ENCODE results near the gene C4orf50.

The C4orf50 gene

DNA sequence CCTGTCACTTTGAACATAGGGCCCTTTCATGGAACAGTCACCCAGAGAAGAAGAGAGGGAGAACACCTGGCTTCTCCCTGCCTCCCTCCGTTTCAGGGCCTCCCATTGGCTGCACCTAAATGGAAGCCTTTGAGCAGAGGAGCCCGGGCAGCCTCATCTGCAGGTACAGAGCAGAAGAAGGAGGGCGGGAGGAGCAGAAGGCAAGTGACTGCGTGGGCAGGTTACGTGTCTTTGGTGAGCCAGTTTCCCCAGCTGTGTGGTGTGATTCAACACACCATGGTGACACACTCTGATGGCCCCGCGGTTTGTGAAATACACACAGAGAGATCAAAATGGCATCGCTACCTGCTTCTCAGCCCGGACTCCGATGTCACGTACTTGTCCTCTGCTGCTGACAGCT lies 431 bp downstream of the C4orf50 start:
- H3K4me3 ChIP-seq (ENCODE audit: low read length) = no peak overlapping the region
- no peak for DNase-seq (ENCODE audit: low read depth)
- TF ChIP-seq, protein P1, sequence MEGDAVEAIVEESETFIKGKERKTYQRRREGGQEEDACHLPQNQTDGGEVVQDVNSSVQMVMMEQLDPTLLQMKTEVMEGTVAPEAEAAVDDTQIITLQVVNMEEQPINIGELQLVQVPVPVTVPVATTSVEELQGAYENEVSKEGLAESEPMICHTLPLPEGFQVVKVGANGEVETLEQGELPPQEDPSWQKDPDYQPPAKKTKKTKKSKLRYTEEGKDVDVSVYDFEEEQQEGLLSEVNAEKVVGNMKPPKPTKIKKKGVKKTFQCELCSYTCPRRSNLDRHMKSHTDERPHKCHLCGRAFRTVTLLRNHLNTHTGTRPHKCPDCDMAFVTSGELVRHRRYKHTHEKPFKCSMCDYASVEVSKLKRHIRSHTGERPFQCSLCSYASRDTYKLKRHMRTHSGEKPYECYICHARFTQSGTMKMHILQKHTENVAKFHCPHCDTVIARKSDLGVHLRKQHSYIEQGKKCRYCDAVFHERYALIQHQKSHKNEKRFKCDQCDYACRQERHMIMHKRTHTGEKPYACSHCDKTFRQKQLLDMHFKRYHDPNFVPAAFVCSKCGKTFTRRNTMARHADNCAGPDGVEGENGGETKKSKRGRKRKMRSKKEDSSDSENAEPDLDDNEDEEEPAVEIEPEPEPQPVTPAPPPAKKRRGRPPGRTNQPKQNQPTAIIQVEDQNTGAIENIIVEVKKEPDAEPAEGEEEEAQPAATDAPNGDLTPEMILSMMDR (conservative IDR thresholded peaks at IDR 0.05; ENCODE audit: low read depth, low read length) = no peak

DNA sequence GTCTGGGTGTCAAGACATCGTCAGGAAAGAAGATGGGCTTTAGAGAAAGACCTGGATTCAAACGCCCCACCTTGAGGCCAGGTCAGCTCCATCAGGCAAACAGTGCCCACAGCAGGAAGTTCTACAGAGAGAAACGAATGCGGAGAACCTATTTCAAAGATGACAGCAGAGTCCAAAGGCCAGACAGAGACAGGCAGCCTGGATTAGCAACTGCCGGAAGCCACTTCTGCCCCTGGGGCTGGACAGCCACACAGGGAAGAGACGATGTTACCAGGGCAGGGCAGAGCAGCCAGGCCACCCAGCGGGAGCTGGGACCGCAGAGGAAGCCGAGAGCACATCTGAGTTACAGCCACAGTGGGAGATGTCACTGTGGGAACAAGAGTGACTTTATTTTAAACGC lies 1.2 kb downstream of the C4orf50 start:
- TF ChIP-seq, protein P1 (conservative IDR thresholded peaks at IDR 0.05; ENCODE audit: low read depth, low read length) = no peak
- DNase-seq (ENCODE audit: low read depth) = no peak
- no peak overlapping the region for H3K4me3 ChIP-seq (ENCODE audit: low read length)

DNA sequence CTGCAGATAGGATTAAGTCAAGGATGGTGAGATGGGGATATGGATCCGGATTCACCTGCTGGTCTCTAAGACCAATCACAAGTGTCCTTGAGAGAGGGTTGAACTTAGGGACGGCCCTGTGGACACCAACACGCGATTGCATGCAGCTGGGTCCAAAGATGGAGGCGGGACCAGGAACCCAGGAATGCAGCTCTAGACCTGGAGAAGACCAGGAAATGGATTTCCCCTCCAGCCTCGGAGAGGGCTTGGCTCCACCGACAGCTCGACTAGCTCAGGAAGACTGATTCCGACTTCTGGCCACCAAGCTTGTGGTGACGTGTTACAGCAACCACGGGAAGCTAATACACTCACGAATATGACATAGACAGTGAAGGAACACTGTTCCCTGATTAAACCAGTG lies 4.7 kb downstream of the C4orf50 start:
- TF ChIP-seq, protein P1 (conservative IDR thresholded peaks at IDR 0.05; ENCODE audit: low read depth, low read length) = no peak
- no peak for DNase-seq (ENCODE audit: low read depth)
- no peak overlapping the region for H3K4me3 ChIP-seq (ENCODE audit: low read length)

DNA sequence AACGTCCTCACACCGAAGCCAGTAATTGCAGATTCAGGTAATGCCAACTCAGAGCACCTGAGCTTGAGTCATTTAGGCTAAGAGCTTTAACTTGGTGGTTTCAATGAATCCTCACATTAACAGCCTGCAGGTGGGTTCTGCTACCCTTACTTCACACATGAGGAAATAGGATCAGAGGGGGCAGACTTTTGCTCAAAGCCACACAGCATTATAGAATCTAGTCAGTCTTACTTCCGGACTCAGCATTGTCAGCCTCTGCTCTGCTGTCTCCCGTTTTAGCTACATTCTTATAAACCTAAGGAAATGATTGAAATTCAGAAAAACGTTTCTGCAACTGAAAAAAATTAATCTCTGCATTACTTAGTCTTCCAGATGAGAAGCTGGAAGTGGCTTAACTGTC lies 6.0 kb downstream of the C4orf50 start:
- TF ChIP-seq, protein P1 (conservative IDR thresholded peaks at IDR 0.05; ENCODE audit: low read depth, low read length) = no peak
- H3K4me3 ChIP-seq (ENCODE audit: low read length) = no peak overlapping the region
- DNase-seq (ENCODE audit: low read depth) = no peak

DNA sequence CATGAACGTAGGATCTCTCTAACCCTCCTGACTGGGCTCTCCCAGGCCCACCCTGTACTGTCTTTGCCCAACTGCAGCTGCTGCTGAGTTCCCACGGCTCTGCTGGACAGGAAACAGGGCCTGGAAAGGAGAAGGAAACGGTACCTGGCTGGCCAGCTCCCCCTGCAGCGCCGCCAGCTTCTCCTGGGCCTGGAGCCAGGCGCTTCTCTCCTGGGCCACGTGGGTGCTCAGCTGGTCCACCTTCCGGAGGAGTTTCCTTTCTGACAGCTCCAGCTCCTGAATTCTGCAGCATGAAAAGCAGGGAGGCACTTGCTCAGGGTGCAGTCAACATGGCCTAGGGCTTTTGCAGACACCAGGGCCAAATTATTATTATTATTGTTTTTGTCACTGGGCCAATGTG lies 6.5 kb downstream of the C4orf50 start:
- TF ChIP-seq, protein P1 (conservative IDR thresholded peaks at IDR 0.05; ENCODE audit: low read depth, low read length) = no peak
- no peak for DNase-seq (ENCODE audit: low read depth)

DNA sequence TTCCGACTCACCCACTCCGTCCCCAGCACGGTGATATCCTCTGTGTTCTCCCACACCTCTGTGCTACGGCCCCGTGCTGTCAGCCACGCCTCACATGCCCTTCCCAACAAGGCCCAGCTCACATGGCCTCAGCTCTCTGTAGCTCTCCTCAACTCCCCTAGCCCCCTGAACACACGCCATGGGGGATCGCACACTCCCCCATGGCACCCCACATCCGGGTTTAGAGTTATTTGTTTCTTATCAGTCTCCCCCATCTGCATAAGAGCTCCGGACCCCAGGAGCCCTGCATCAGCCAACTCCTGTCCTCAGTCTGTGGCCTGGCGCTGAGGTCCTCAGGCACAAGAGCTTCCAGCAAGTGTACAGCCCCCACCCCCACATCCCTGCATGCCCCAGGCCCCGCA lies 7.0 kb downstream of the C4orf50 start:
- no peak overlapping the region for H3K4me3 ChIP-seq (ENCODE audit: low read length)
- TF ChIP-seq, protein P1 (conservative IDR thresholded peaks at IDR 0.05; ENCODE audit: low read depth, low read length) = no peak
- no peak for DNase-seq (ENCODE audit: low read depth)

More for the DNA sequence above, 6.5 kb downstream of the C4orf50 start:
- H3K4me3 ChIP-seq (ENCODE audit: low read length) = no peak overlapping the region

DNA sequence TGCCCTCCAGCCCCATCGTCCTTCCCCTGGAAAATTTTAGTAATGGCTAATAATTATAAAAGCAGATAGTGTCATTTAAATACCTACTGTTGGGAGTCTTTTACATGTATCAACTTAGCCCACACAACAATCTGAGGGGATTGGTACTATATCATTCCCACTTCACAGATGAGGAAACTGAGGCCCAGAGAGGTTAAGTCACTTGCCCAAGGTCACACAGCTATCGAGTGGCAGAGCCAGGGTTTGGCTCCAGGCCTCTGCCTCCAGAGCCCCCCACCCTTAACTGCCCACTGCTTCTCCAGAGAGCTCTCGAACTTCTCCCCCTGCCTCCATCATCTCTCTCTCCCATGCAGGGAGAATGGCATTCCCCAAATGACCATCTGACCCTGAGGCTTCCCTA lies 7.4 kb downstream of the C4orf50 start:
- TF ChIP-seq, protein P1 (conservative IDR thresholded peaks at IDR 0.05; ENCODE audit: low read depth, low read length) = no peak
- DNase-seq (ENCODE audit: low read depth) = no peak
- no peak overlapping the region for H3K4me3 ChIP-seq (ENCODE audit: low read length)
